GM12873 (cell line): ENCODE results near the gene NAGK.
A peak's percentile ranks its signal among the peaks of the same experiment; 100 is the strongest.

Source experiments
- CTCF ChIP-seq: IDR thresholded peaks from 2 replicates; pipeline ENCODE4 v1.5.1; 2012; ENCODE audit warnings: low read depth, mild to moderate bottlenecking, moderate library complexity, low read length, control low read depth; ENCODE audit not compliant: insufficient read depth; ENCODE audit errors: missing control alignments

NAGK gene

GRCh38 chr2:71074893-71075395 lies 6.5 kb downstream of the NAGK start:
- TF ChIP-seq CTCF = no peak

DNA sequence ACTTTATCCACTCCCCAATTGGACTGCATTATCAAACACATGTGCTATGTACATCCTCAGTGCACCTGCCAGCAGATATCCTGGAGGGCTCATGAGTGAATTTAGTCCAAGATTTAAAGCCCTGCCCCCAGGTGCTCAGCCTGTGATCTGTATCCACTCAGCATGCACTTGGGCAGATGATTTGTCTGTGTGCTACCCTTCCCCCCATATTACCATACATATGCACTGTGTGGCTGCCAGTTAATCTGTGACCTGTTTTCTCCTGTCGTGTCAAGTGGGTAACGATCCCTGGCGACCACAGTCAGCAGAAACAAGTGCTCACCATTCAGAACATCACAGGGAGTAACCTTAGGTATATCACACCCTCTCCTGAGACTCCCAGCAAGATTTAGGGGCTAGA lies 10.2 kb downstream of the NAGK start:
- TF ChIP-seq CTCF = no peak

DNA sequence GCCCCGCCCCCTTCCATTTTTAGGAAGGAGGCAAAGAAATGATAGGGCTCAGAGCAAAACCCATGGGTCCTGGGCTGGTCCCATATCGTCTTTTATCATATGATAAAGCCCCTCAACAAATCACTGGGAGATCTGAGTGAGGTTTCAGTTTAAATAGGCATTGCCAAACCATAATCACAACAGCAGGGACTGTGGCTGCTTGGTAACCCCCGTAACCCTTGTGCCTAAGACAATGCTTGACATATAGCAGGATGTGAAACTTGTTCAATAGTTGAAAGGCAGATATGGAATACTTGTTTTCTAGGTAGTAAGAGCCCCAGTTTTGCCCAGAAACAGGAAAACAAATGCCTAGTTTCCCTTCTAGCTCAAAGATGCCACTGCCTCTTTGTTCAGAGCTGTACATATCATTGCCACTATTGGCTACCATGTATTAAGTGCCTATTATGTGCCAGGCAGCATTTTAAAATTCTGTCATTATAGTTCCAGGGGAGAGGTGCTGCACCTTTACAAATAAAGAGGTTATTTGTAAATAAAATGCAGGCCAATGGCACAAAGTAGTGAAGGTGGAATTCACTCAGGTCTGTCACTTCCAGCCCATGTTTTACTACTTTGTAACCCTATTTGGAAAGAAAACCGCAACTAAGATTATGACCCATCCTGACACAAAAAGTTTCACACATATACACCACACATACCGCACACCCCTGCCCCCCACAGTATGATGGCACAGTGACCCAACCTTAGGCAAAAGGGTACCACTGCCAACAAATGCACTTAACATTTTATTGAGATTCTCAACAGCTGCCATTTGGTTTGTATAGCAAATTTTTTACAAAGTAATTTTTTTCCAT lies 14.2 kb downstream of the NAGK start:
- no peak for TF ChIP-seq CTCF

DNA sequence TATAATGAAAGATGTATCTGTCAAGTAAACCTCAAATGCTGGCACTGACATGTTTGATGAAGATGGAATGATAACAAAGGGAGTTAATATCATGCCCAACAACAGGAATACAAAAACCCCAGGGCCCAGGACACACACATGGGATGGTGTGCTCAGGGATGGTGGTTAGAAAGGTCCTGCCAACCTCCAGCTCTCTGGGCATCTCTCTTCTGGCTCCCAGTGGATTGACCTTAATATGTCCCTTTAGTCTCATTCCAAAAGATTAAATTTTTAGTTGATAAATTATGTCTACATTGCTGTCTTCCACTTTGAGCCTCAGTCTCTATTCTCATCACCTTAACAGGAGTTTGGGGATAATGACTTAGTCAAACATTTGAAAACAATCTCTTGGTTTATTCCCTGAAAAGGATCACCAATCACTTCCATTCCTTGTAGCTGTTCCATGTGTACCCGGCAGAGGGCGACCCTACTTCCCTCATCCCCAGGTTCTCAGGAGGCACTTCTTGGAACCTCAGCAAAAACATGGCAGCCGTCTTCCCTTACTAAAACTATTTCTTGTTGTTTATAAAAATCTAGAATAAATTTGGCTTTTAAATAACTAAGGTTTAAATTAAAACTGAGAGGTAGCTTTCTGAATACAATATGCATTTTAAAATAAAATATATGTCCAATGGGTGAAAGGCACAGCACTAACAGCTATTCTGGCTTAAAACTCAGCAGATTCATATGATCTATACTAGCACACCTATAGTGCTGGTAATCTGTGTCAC lies 31.9 kb downstream of the NAGK start:
- TF ChIP-seq CTCF = peak; percentile 76

- no peak for TF ChIP-seq CTCF
These were observed 33.2 kb downstream of the NAGK start for GRCh38 chr2:71101656-71102055.

DNA sequence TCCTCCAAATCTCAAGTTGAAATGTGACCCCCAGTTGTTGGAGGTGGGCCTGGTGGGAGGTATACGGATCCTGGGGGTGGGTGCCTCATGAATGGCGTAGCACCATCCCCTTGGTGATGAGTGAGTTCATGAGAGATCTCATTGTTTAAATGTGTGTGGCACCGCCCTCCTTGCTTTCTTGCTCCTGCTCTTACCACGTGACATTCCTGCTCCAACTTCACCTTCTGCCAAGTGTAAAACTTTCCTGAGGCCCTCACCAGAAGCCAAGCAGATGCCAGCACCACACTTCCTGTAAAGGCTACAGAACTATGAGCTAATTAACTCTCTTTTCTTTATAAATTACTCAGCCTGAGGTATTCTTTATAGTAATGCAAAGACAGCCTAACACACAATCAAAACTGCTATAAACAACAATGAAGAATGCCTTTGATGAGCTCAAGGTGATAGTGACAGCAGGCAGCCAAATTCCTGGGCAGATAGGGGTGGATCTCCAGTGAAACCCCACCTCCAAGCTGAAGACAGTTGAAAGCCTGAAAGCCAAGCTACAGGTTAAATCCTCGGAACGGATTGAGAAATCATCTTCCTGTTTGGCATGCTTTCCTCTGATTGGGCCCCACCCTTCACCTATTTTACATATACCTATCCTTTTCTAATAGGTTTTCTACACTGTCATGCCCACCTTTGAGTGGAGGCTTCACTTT lies 34.7 kb downstream of the NAGK start:
- no peak for TF ChIP-seq CTCF

DNA sequence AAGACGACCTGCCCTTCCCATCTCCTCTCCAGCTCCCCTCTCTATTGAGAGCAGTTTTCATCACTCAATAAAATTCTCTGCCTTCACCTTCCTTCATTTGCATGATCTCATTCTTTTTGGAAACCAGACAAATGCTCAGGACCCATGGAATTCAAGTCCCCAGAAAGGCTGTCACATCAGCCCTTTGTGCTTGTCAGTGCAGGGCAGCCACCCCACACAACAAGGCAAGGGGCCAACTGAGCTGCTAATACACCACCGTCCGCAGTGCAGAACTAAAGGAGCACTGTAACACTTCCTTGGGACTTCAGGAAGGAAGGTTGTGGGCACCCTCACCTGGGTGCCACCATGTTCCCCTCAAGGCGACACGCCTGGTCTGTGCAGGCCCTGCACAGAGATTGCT lies 35.4 kb downstream of the NAGK start:
- TF ChIP-seq CTCF = no peak
